SH-SY5Y (cell line): ENCODE measurements around the gene TAF9B.

Source experiments
- GATA2 ChIP-seq: IDR thresholded peaks from 2 replicates; pipeline ENCODE4 v1.6.1; 2011; ENCODE audit warnings: mild to moderate bottlenecking, low read depth, low read length
- GATA3 ChIP-seq: IDR thresholded peaks from 2 replicates; pipeline ENCODE4 v1.6.1; 2011; ENCODE audit warnings: low read depth, mild to moderate bottlenecking, low read length, moderate library complexity

DNA sequence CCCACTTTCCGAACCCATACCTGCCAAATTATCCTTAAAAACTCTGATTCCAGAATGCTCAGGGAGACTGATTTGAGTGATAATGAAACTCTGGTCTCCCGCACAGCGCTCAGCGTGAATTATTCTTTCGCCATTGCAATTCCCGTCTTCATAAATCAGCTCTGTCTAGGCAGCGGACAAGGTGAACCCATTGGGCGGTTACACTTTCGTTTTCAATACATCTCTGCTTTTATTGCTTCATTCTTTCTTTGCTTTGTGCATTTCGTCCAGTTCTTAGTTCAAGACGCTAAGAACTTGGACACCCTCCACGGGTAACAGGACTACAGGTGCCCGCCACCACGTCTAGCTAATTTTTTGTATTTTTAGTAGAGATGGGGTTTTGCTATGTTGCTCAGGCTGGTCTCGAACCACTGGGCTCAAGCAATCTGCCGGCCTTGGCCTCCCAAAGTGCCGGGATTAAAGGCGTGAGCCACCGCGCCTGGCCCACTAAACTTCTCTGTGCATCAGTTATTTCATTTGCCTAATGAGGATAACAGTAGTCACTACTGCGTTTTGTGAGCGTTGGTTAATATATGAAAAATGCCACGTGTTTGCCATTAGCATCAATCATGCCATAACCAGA is 36.3 kb downstream of the TAF9B start:
- TF ChIP-seq GATA3 = no peak
- no peak for TF ChIP-seq GATA2
